GM10248 (cell line): ENCODE results near the gene BRICD5.

Source experiments
- CTCF ChIA-PET: fragments of 300-600 bp; sonication (Branson Sonifier 250); formaldehyde crosslinking; extraction: SDS; loops from one replicate; lab custom pipeline; 2021; ENCODE audit warnings: antibody characterized with exemption; lab: Yijun Ruan, JAX
- POLR2A ChIA-PET: fragments of 350-650 bp; sonication (Branson Sonifier 250); formaldehyde crosslinking; extraction: SDS; loops from one replicate; lab custom pipeline; 2020; ENCODE audit warnings: antibody characterized with exemption; lab: Yijun Ruan, JAX
- DNase-seq: peaks from one replicate; pipeline ENCODE4 v3.0.0; 2012; ENCODE audit errors: extremely low spot score
- TF ChIP-seq, protein P1 (sequence below): IDR thresholded peaks from 2 replicates; pipeline ENCODE4 v1.5.1; 2012; ENCODE audit warnings: mild to moderate bottlenecking, low read depth; ENCODE audit errors: extremely low read depth, missing control alignments, control extremely low read depth

The BRICD5 gene

DNA sequence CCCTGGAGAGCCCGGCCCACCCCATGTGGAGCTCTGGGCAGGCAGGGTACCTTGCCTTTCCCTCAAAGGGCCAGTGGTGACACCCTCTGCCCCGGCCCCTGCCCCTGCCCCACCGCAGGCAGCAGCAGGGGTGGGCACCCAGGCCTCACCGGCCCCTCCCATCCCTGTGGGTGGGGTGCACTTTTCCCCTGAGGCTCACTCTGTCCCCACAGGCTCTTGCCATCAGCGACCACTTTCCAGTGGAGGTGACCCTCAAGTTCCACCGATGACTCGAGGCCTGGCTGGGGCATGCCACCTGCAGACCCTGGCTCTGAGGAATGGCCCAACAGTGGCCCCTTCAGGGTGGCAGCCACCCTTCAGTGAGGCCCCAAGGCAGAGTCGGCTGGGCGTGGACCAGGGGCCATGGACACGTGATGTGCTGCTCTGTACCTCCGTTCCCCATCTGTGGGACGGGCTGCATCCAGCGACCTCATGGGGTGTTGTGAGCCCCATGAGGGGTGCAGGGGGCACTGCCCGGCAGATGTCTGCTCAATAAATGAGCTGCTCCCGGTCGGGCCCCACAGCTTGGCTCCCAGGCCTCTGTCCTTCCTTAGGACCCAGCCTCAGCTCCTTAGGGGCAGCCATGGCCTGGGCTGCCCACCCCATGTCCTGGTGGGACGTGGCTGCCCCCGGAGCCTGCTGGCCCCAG, 27.6 kb upstream of the BRICD5 start:
- ChIA-PET POLR2A (interaction anchor here (0.6 to 0.7 kb wide), 2 partner anchors 83 to 250 kb away, joined by 3 to 4 read pairs; partner anchors contain the start of gene TRAF7), CTCF (interaction anchor here (1.2 to 1.4 kb wide), 2 partner anchors 13 to 234 kb away, joined by 3 to 4 read pairs; partner anchors contain the start of gene ECI1)
- no peak for DNase-seq
- TF ChIP-seq, protein P1, sequence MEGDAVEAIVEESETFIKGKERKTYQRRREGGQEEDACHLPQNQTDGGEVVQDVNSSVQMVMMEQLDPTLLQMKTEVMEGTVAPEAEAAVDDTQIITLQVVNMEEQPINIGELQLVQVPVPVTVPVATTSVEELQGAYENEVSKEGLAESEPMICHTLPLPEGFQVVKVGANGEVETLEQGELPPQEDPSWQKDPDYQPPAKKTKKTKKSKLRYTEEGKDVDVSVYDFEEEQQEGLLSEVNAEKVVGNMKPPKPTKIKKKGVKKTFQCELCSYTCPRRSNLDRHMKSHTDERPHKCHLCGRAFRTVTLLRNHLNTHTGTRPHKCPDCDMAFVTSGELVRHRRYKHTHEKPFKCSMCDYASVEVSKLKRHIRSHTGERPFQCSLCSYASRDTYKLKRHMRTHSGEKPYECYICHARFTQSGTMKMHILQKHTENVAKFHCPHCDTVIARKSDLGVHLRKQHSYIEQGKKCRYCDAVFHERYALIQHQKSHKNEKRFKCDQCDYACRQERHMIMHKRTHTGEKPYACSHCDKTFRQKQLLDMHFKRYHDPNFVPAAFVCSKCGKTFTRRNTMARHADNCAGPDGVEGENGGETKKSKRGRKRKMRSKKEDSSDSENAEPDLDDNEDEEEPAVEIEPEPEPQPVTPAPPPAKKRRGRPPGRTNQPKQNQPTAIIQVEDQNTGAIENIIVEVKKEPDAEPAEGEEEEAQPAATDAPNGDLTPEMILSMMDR = no peak

DNA sequence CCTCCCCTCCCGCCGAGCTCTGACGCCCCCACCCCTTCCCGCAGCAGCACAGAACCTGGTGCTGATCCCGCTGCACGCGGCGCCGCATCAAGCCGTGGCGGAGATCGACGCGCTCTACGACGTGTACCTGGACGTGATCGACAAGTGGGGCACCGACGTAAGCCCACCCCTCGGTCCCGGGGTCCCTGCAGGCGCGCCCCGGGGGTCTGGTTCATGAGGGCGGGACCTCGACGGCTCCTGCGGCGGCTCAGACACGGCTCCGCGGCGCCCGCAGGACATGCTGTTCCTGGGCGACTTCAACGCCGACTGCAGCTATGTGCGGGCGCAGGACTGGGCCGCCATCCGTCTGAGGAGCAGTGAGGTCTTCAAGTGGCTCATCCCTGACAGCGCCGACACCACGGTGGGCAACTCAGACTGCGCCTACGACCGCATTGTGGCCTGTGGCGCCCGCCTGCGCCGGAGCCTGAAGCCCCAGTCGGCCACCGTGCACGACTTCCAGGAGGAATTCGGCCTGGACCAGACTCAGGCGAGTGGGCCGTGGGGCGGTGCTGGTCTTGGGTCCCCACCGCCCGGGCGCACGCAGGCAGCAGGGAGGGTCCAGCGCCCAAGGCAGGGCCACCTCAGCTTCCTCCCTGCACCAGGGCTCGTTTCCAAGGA, 27.0 kb upstream of the BRICD5 start:
- ChIA-PET POLR2A (interaction anchor here (1.2 kb wide), 1 partner anchor 82 kb away, joined by 3 read pairs; the partner anchor contains the start of gene TRAF7), CTCF (interaction anchor here (1.2 to 1.4 kb wide), 2 partner anchors 14 to 234 kb away, joined by 3 to 4 read pairs; partner anchors contain the start of gene ECI1)
- no peak for DNase-seq
- TF ChIP-seq, protein P1 = no peak

DNA sequence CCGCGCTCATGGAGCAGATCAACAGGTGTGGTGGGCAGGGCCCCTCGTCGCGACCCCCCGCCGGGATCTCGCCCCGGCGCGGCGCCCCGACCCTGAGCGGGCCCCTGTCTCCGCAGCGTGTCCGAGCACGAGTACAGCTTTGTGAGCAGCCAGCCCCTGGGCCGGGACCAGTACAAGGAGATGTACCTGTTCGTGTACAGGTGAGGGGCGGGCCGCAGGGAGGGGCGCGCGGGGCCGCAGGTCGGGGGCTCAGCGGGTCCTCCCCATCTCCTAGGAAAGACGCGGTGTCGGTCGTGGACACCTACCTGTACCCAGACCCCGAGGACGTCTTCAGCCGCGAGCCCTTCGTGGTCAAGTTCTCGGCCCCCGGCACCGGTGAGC, 26.4 kb upstream of the BRICD5 start:
- ChIA-PET CTCF (no interaction called here), POLR2A (interaction anchor here (1.2 kb wide), 1 partner anchor 82 kb away, joined by 3 read pairs; the partner anchor contains the start of gene TRAF7)
- DNase-seq = no peak
- TF ChIP-seq, protein P1 = no peak

DNA sequence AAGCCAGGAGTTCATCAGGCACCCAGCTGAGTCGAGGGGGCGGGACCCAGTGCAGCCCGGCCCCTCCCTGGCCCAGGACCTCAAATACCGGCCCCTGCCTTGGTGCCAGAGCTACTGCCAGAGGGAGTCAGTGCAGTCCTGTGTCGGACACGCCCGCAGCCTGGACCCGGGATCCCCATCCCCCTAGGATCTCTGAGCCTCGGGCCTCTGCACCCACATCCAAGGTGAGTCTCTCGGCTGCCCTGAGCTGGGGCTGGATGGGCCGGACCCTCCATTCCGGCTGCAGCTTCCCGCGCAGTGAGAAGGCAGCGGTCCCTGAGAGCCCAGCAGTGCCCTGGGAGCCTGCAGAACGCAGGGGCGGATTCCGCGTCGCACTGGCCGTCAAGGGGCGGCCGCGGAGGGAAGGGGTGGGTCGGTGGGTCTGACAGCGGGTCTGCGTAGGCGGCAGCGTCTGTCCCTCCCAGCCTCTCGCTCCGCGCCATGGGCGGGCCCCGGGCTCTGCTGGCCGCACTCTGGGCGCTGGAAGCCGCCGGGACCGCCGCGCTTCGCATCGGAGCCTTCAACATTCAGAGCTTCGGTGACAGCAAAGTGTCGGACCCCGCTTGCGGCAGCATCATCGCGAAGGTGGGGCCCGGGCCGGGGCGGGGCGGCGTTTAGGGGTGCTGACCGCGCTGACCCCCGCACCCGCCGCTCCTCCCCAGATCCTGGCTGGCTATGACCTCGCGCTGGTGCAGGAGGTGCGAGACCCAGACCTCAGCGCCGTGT, 25.9 kb upstream of the BRICD5 start, which contains the start of gene DNASE1L2:
Gene DNASE1L2 (plus strand): TSS at position 108 of the 765 bp plus-strand sequence. CDS start 373 bp downstream, at position 481.
- CTCF ChIA-PET = no interaction called here
- DNase-seq = no peak
- TF ChIP-seq, protein P1 = no peak
- POLR2A ChIA-PET = interaction anchor here (1.2 kb wide), 1 partner anchor 81 kb away, joined by 3 read pairs; the partner anchor contains the start of gene TRAF7

DNA sequence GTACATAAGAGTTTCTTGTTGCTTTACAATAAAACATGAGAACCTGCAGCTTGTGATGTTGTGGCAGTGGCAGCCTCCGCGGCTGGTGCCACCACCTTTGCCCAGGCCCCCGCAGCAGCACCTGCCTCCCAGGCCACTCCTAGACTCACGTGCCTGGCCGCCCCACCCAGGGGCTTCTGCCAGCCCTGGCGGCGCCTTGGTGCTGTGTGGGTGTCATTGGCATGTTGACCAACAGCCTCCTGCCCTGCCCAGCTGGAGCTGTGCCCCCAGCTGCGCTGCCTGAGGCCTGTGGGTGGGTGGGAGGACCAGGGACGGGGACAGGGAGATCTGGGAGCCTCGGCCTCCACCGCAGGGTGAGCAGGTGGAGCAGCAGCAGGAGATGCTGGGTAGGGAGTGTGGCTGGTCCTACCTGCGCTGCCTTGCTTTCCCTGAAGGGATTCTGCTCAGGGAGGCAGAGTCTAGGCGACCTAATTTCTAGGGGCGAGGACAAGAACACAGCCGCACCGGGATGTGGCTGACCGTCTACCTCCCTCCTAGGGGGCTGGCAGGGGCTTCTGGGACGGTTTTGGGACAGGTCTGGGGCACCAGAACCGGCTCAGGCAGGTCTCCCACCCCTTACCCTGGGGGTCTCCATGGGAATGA, 25.2 kb upstream of the BRICD5 start:
- ChIA-PET POLR2A (no interaction called here), CTCF (no interaction called here)
- TF ChIP-seq, protein P1 = no peak
- no peak for DNase-seq

DNA sequence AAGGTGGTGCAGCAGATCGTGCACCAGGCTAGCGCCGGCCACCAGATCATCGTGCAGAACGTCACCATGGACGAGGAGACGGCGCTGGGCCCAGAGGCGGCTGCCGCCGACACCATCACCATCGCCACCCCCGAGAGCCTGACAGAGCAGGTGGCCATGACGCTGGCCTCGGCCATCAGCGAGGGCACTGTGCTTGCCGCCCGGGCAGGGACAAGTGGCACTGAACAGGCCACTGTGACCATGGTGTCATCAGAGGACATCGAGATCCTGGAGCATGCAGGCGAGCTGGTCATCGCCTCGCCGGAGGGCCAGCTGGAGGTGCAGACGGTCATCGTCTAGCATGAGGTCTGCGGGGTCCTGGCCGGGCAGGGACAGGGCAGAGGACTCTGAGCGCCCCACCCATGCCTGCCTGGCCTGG, 24.6 kb upstream of the BRICD5 start:
- DNase-seq = no peak
- ChIA-PET POLR2A (no interaction called here), CTCF (no interaction called here)
- TF ChIP-seq, protein P1 = no peak
